Measurements from ENCODE around the gene C2CD4C. TPM values are rescaled to one million over a fixed set of nuclear protein-coding genes. Genes with fewer than 3 reads are reported as not detected.
A peak's percentile ranks its signal among the peaks of the same experiment; 100 is the strongest.

The C2CD4C gene
- total and polyA plus RNA-seq, 2 of the 13 experiments (the other 11 are each of a cell fraction or from before 2014, with no cell fraction given) = not detected

DNA sequence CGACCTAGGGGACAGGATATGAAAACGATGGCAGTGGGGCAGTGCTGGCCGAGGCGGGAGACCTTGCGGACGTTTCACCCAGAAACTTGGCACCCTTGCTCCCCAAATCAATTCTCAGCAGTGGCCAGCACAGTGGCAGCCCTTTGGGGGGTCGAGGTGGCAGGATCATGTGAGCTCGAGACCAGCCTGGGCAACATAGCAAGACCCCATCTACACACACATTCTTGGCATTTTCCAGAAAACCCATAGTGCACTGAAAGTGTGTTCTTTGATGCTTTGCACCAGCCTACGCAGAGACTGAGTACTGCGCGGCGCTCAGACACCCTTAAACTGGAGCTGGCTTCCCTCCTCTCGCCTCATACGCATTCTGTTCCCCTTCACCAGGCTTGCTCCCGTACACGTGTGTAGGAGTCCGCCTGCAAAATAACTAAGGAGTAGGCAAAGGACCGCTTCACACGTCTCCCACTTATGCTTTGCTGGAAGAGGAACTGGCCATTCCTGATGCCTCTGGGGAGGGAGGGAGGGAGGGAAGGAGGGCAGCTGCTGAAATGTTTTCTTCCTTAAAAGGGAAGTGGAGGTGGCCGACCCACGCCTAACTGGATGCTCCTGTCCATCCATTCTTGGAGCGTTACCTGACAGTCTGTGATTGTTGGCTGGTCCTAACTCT lies 40.9 kb downstream of the C2CD4C start:
- POLR2A ChIA-PET = no interaction called here
- FAIRE-seq = no peak
- no TSS peak for BruUV-seq (replicated peaks)

GRCh38 chr19:367561-367960 lies 41.4 kb downstream of the C2CD4C start:
- H4K20me1 ChIP-seq (ENCODE audit: insufficient read depth, low read length) = no peaks in the 10 kb centered on the region
- intact Hi-C loops (cut with micrococcal nuclease; ENCODE audit: unreplicated experiment) (no loop called here), in situ Hi-C loops (cut with HindIII; ENCODE audit: extremely low pct_ligation_motif_present, low pct_unique_long_range_greater_than_20kb) (no loop called here)
- WGBS (ENCODE audit: low lambda C conversion rate) = 28% methylated on average over 10 of the region's 14 CpGs
- CTCF ChIA-PET (ENCODE audit: low intra/inter-chr PET ratio, low total read pairs) = no interaction called here
- H3K9ac ChIP-seq (ENCODE audit: insufficient read depth, low read depth, low read length) = no peak overlapping the region
- no peaks in the 10 kb centered on the region for H3K79me2 ChIP-seq (ENCODE audit: insufficient read depth, low read length)
- no peaks in the 10 kb centered on the region for H3K4me1 ChIP-seq (ENCODE audit: insufficient read depth, low read length)
- no peaks in the 10 kb centered on the region for H3K36me3 ChIP-seq (replicated peaks in 1 of 2; ENCODE audit: control insufficient read depth in 1 of 2, insufficient read depth in 2 of 2, low read length in 2 of 2)
- POLR2A ChIA-PET = no interaction called here
- peaks cover 8 to 65% of the 10 kb centered on the region in 2 experiments; a peak in 4 of 5 replicates for H3K27me3 ChIP-seq (ENCODE audit: control insufficient read depth in 1 of 2, insufficient read depth in 2 of 2, low read length in 2 of 2)
- no peak overlapping the region for H3K4me3 ChIP-seq (replicated peaks in 1 of 3; ENCODE audit: insufficient read depth in 1 of 3, low read depth in 2 of 3, low read length in 3 of 3)
- no peak overlapping the region for H2AFZ ChIP-seq (ENCODE audit: low read length)
- no peak overlapping the region for H3K27ac ChIP-seq (ENCODE audit: extremely low read length, insufficient read depth, low read length)
- H3K9me3 ChIP-seq (ENCODE audit: low read length) = no peaks in the 10 kb centered on the region
- no peak overlapping the region for H3K4me2 ChIP-seq (ENCODE audit: low read depth, low read length)
- no TSS peak for BruUV-seq (replicated peaks)
- no peak for ATAC-seq
- no peak for DNase-seq (ENCODE audit: low spot score)
- no peak for FAIRE-seq
- TF ChIP-seq, protein P1, sequence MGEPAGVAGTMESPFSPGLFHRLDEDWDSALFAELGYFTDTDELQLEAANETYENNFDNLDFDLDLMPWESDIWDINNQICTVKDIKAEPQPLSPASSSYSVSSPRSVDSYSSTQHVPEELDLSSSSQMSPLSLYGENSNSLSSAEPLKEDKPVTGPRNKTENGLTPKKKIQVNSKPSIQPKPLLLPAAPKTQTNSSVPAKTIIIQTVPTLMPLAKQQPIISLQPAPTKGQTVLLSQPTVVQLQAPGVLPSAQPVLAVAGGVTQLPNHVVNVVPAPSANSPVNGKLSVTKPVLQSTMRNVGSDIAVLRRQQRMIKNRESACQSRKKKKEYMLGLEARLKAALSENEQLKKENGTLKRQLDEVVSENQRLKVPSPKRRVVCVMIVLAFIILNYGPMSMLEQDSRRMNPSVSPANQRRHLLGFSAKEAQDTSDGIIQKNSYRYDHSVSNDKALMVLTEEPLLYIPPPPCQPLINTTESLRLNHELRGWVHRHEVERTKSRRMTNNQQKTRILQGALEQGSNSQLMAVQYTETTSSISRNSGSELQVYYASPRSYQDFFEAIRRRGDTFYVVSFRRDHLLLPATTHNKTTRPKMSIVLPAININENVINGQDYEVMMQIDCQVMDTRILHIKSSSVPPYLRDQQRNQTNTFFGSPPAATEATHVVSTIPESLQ (CRISPR knock-in tag; conservative IDR thresholded peaks at IDR 0.05) = no peak
- no peak for TF ChIP-seq SRF (IDR thresholded peaks at IDR 0.05; ENCODE audit: low read depth, low read length)
- no peak for TF ChIP-seq ZNF331 (CRISPR knock-in tag; IDR thresholded peaks at IDR 0.05)
- TF ChIP-seq TAF1 (CRISPR knock-in tag; IDR thresholded peaks at IDR 0.05) = no peak
- no peak for TF ChIP-seq PBX3 (CRISPR knock-in tag; IDR thresholded peaks at IDR 0.05; ENCODE audit: borderline replicate concordance)
- TF ChIP-seq ZSCAN22 (CRISPR knock-in tag; IDR thresholded peaks at IDR 0.05) = no peak

More for the DNA sequence above, 40.9 kb downstream of the C2CD4C start:
- TF ChIP-seq ZNF121 (CRISPR knock-in tag; IDR thresholded peaks at IDR 0.05) = peak; percentile 49; the same call in 1 of the 2 replicates
- TF ChIP-seq GATA4 (IDR thresholded peaks at IDR 0.05; ENCODE audit: borderline replicate concordance, low read depth) = no peak
- CTCF ChIA-PET (ENCODE audit: low intra/inter-chr PET ratio, low total read pairs) = no interaction called here
- Histone ChIP-seq H3K9me3 (ENCODE audit: low read length) (no peaks in the 10 kb centered on the region), H3K36me3 (replicated peaks in 1 of 2; ENCODE audit: control insufficient read depth in 1 of 2, insufficient read depth in 2 of 2, low read length in 2 of 2) (no peaks in the 10 kb centered on the region), H3K9ac (ENCODE audit: insufficient read depth, low read depth, low read length) (no peak overlapping the region), H4K20me1 (ENCODE audit: insufficient read depth, low read length) (no peaks in the 10 kb centered on the region), H3K4me1 (ENCODE audit: insufficient read depth, low read length) (no peaks in the 10 kb centered on the region), H3K79me2 (ENCODE audit: insufficient read depth, low read length) (no peaks in the 10 kb centered on the region), H3K27me3 (ENCODE audit: control insufficient read depth in 1 of 2, insufficient read depth in 2 of 2, low read length in 2 of 2) (peaks cover 8 to 71% of the 10 kb centered on the region in 2 experiments; a peak in 4 of 5 replicates), H3K4me3 (replicated peaks in 1 of 3; ENCODE audit: insufficient read depth in 1 of 3, low read depth in 2 of 3, low read length in 3 of 3) (no peak overlapping the region), H3K4me2 (ENCODE audit: low read depth, low read length) (no peak overlapping the region), H3K27ac (ENCODE audit: extremely low read length, insufficient read depth, low read length) (no peak overlapping the region), H2AFZ (ENCODE audit: low read length) (no peak overlapping the region)
- ATAC-seq (no peak), DNase-seq (ENCODE audit: low spot score) (no peak)
- intact Hi-C loops (cut with micrococcal nuclease; ENCODE audit: unreplicated experiment) (no loop called here), in situ Hi-C loops (cut with HindIII; ENCODE audit: extremely low pct_ligation_motif_present, low pct_unique_long_range_greater_than_20kb) (no loop called here)
- 50% methylated on average over 21 of the region's 22 CpGs for WGBS (ENCODE audit: low lambda C conversion rate)
